Left ventricle myocardium superior (tissue), 1 donor: Measurements from ENCODE around the gene SEZ6L. TPM values are rescaled to one million over a fixed set of nuclear protein-coding genes. Genes with fewer than 3 reads are reported as not detected.

Source experiments
- ATAC-seq: fragments of 200-7000 bp; cut with Tn5 transposase; one replicate; pipeline ENCODE4 v1.9.1; 2020; ENCODE audit warnings: mild to moderate bottlenecking, moderate library complexity
- DNase-seq: peaks from one replicate; pipeline ENCODE4 v3.0.0-alpha.2; 2020
- intact Hi-C: fragments of 100-400 bp; cut with micrococcal nuclease; formaldehyde crosslinking; loops from one replicate; pipeline ENCODE4 v1.11.0; 2022
- total RNA-seq: library from RNA; stranded (reverse); fragmentation: NEBNext Ultra II Directional; extraction: Animal tissue kit (Norgen Biotek cat#: 25700); gene quantifications from one replicate; pipeline ENCODE4 v1.2.1, GENCODE V29; 2021
- donor health status: DM: no; HTN: yes; CAD: no; lungs with severe emphysema.

The SEZ6L gene
- total RNA-seq, 1 donor from 2014 or later, result 0.37 TPM

GRCh38 chr22:26234296-26234695 lies 65.0 kb downstream of the SEZ6L start:
- intact Hi-C loops, result no loop called here
- ATAC-seq, result no peak
- DNase-seq, result no peak

- intact Hi-C loops, result no loop called here
- DNase-seq (no peak), ATAC-seq (no peak)
Observed at GRCh38 chr22:26235792-26236487, 66.7 kb downstream of the SEZ6L start.

- DNase-seq (no peak), ATAC-seq (no peak)
- intact Hi-C loops, result no loop called here
Observed at GRCh38 chr22:26236991-26237390, 67.7 kb downstream of the SEZ6L start.

- intact Hi-C loops, result no loop called here
- no peak for ATAC-seq
- DNase-seq, result no peak
Observed at GRCh38 chr22:26238596-26238995, 69.3 kb downstream of the SEZ6L start.

- no peak for ATAC-seq
- DNase-seq, result no peak
- intact Hi-C loops, result no loop called here
Observed at GRCh38 chr22:26239581-26239980, 70.3 kb downstream of the SEZ6L start.

GRCh38 chr22:26241361-26241760 lies 72.1 kb downstream of the SEZ6L start:
- DNase-seq, result no peak
- no peak for ATAC-seq
- intact Hi-C loops, result no loop called here

DNA sequence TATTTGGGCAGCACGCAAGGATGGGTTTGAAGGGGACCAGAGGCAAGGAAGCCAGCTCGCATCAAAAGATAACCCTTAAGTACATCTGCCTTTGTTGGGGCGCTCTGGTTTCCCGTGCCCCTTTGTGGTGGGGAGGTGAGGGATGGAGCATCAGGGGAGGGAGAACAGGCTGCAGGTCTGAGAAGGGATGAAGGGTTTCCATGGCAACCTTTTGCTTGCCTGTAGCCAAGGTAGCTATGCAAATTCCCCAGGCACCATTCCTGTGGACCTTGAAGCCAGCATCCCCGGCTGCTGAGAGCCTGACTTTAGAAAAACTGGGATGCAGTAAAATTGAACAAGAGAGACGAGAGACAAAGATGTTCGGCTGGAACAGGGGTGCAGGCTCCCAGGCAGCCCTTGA lies 75.7 kb downstream of the SEZ6L start:
- no peak for ATAC-seq

DNA sequence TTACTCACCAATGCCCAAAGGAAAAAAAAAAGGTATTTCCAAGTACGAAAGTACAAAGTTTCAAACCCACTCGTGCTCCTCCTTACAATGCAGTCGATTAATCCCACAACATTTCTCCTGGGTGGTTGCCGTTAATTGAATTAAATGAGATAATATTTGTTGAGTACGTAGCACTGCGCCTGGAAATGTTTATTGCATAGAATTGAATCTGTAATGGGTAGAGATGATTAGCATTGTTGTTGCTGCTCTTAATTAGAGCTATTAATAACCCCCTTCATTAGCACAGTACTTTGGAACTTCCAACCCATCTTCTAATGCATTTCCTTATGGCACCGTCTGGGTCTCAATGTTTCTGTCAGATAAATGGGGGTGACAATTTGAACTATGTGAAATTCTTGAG lies 77.3 kb downstream of the SEZ6L start:
- intact Hi-C loops, result no loop called here
- no peak for DNase-seq
- no peak for ATAC-seq

More for the DNA sequence above, 75.7 kb downstream of the SEZ6L start:
- intact Hi-C loops, result no loop called here
- DNase-seq, result no peak

DNA sequence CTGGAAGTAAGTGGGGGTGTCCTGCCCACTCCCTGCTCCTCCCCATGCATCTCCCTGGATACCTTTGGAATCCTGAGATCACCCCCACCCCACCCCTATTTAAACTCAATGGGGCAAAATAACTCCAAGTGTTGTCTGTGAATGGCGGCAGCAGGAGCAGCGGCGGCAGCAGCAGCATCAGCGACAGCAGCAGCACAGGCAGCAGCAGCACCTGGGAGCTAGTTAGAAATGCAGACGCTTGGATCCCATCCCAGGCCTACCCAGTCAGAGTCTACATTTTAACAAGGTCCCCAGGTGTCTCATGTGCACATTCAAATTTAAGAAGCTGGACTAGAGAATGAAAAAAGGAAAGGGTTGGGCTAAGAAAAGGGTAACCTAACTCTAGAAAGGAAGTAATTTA lies 82.6 kb downstream of the SEZ6L start:
- ATAC-seq, result no peak
- no peak for DNase-seq
- intact Hi-C loops, result no loop called here

GRCh38 chr22:26259510-26259909 lies 90.2 kb downstream of the SEZ6L start:
- DNase-seq (peak; percentile 43), ATAC-seq (peak; percentile 24)
- intact Hi-C loops, result no loop called here

- no peak for ATAC-seq
- DNase-seq, result no peak
- intact Hi-C loops, result no loop called here
Observed at GRCh38 chr22:26264162-26264561, 94.9 kb downstream of the SEZ6L start.

DNA sequence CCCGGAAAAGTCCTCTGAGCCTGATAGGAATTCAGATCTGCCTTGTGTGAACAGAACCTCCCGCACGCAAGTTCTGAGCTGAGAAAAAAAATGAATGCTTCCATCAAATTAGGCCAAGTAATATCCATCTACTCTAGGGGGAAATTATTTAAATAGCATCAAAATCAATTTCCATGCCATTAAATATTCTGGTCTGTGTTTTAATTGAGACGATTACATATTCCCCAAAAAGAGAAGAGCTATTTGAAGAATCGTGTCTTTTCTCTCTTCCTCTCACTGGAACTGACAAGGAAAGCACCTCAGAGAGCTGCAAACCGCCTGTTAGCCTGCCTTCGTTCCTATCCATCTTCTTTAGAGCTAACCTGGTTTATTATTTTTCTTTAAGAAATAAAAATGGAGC lies 96.0 kb downstream of the SEZ6L start:
- no peak for DNase-seq
- intact Hi-C loops, result no loop called here
- no peak for ATAC-seq

- intact Hi-C loops, result no loop called here
- ATAC-seq (no peak), DNase-seq (no peak)
Observed at GRCh38 chr22:26265909-26266308, 96.6 kb downstream of the SEZ6L start.

GRCh38 chr22:26267856-26268255 lies 98.6 kb downstream of the SEZ6L start:
- DNase-seq (no peak), ATAC-seq (no peak)
- intact Hi-C loops, result no loop called here

GRCh38 chr22:26269572-26269971 lies 100.3 kb downstream of the SEZ6L start:
- DNase-seq (no peak), ATAC-seq (no peak)
- intact Hi-C loops, result no loop called here

DNA sequence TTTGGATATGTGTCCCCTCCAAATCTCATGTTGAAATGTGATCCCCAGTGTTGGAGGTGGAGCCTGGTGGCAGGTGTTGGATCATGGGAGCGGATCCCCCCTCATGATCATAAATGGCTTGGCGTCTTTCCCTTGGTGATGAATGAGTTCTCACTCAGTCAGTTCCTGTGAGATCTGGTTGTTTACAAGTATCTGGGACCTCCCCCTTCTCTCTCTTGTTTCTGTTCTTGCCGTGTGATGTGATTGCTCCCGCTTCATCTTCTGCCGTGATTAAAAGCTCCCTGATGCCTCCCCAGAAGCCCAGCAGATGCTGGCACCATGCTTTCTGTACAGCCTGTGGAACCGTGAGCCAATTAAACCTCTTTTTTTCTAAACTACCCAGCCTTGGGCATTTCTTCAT lies 102.2 kb downstream of the SEZ6L start:
- no peak for ATAC-seq
- intact Hi-C loops, result no loop called here
- DNase-seq, result no peak

- intact Hi-C loops, result no loop called here
- DNase-seq (no peak), ATAC-seq (no peak)
Observed at GRCh38 chr22:26273011-26273675, 103.9 kb downstream of the SEZ6L start.

- no peak for ATAC-seq
- intact Hi-C loops, result no loop called here
- DNase-seq, result no peak
Observed at GRCh38 chr22:26276529-26277160, 107.4 kb downstream of the SEZ6L start.

DNA sequence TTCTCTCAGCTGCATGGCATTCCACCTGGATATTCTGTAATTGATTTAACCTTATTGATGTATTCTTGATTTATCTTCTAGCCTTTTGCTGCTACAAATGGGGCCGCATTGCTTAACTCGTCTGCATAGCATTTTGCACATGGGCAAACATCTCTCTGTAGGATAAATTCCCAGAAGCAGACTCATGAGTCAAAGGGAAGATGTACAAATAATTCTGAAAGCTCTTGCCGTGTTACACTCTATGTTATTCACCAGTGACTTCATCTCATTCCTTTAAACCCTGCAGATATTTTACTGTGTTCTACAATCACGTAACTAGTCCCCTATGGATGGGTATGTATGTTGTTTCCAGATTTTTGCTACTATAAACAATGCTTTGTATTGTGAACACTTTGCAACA lies 112.7 kb downstream of the SEZ6L start:
- ATAC-seq (no peak), DNase-seq (no peak)
- intact Hi-C loops, result no loop called here

DNA sequence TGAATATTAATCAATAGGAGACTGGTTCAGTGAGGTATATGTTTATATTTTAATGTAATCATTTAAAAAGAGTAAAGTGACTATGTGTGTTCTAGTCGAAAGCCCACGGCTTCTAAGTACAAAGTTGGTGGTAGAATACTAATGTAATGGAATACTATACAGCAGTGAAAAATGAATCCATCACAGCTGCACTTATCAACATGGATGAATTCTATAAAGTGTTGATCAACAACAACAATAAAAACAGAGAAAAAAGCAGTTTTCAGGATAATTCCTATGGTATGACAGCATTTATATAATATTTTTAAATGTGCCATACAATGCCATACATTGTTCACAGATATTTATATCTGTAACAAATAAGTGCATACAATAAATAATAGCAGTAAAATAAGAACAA lies 114.1 kb downstream of the SEZ6L start:
- ATAC-seq, result no peak
- intact Hi-C loops, result no loop called here
- DNase-seq, result no peak

DNA sequence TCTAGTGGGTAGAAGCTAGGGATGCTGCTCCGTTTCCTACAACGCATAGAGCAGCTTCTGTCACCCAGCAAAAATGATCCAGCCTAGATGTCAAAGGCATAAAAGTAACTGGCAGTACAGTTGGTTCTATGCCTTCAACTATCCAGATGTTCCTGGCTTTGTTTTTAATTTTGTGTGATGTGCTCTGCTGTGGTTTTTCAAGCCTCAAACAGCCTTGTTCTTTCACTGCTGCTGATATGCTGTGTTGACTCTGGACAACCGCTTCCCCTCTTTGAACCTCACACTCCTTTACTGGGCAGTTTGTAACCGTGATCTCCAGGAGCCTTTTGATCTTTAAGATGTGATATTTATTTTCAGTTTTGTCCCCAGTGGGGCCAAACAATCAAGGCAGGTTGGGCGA lies 116.4 kb downstream of the SEZ6L start:
- no peak for DNase-seq
- intact Hi-C loops, result no loop called here
- ATAC-seq, result no peak
